Testis (tissue), 2 donors: ENCODE results near the gene TAS2R19.

ENCODE experiments used
- CTCF ChIP-seq, 3 experiments: fragments of 450-650 bp in 2 of 3; fragments of 200-600 bp in 1 of 3; sonication (generic) in 1 of 3; IDR thresholded peaks; one replicate each; pipeline ENCODE4 v1.5.1; 2016 to 2019; ENCODE audit warnings: antibody characterized with exemption in 3 of 3, mild to moderate bottlenecking in 2 of 3, moderate library complexity in 1 of 3
- POLR2A ChIP-seq: fragments of 450-650 bp; IDR thresholded peaks from one replicate; pipeline ENCODE4 v1.6.1; 2017; ENCODE audit warnings: antibody characterized with exemption, mild to moderate bottlenecking, moderate library complexity

GRCh38 chr12:10974965-10975364, 47.5 kb downstream of the TAS2R19 start:
- TF ChIP-seq POLR2A, result no peak
- TF ChIP-seq CTCF (IDR thresholded peaks at IDR 0.05), result no peak
